Stimulated activated naive CD8-positive, alpha-beta T cell treated with anti-CD3 and anti-CD28 coated beads, Interleukin-15, amount 100 ng/mL, for 72 hours (primary cell): Measurements from ENCODE around the gene CDC37L1.
A peak's percentile ranks its signal among the peaks of the same experiment; 100 is the strongest.
"Not testable (repeated sequence)": the region's sequence is repeated elsewhere in the genome, so short reads cannot be mapped to it uniquely, and the experiment has no call there.

ENCODE experiments used
- ATAC-seq: fragments of 150-1000 bp; cut with Tn5 transposase; 2 replicates; pipeline ENCODE4 v1.10.0; 2021; ENCODE audit warnings: mild to moderate bottlenecking, moderate library complexity
- DNase-seq, 2 donors: peaks; one replicate each; pipeline ENCODE4 v3.0.0; 2021 to 2022
- H3K27ac Mint-ChIP-seq, 2 donors: one replicate each; pipeline ENCODE4 v1.8.0; 2022; ENCODE audit warnings: mild to moderate bottlenecking in 2 of 2, mixed read lengths in 2 of 2, moderate library complexity in 2 of 2
- H3K27me3 Mint-ChIP-seq: one replicate; pipeline ENCODE4 v1.8.0; 2022; ENCODE audit warnings: mixed read lengths
- H3K4me1 Mint-ChIP-seq: one replicate; pipeline ENCODE4 v1.8.0; 2022; ENCODE audit warnings: mild to moderate bottlenecking, mixed read lengths
- H3K4me3 Mint-ChIP-seq, 2 donors: one replicate each; pipeline ENCODE4 v1.8.0; 2022; ENCODE audit warnings: mild to moderate bottlenecking in 2 of 2, mixed read lengths in 2 of 2, moderate library complexity in 1 of 2
- H3K9me3 Mint-ChIP-seq, 2 donors: one replicate each; pipeline ENCODE4 v1.8.0; 2022; ENCODE audit warnings: mixed read lengths in 2 of 2

The CDC37L1 gene

DNA sequence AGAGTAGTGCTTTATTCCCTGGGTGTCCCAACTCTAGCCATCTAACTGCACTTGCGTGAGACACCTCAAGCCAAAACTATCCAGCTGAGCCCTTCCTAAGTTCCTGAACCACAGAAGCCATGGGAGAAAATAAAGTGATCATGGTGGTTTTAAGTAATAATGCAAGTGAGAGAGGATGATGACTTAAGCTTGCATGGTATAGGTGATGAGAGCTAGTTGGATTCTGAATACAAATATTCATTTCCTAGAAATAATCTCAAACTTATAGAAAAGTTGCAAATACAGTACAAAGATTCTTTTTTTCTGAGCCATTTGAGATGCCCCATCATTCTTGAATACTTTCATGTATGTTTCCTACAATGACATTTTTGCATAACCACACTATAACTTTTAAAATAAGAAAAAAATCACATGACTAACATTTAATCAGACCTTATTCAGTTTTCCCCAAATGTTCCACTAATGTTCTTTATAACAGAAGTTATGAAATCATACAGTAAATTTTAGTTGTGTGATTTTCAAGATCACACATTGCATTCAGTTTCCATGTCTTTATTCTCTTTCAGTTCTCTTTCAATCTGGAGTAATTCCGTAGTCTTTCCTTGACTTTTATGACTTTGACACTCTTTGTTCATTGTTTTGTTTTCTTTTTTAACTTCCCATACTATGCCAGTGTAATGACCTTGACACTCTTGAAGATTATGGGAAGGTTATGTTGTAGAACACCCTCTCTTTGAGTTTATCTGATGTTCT, 67.1 kb downstream of the CDC37L1 start:
- Mint-ChIP-seq H3K9me3 (peaks cover 5 to 7% of the 10 kb centered on the region in 2 donors), H3K27ac (no peak overlapping the region), H3K4me1 (peaks cover 31% of the 10 kb centered on the region), H3K27me3 (no peaks in the 10 kb centered on the region), H3K4me3 (no peak overlapping the region)
- DNase-seq, result no peak
- ATAC-seq, result peak; percentile 45

DNA sequence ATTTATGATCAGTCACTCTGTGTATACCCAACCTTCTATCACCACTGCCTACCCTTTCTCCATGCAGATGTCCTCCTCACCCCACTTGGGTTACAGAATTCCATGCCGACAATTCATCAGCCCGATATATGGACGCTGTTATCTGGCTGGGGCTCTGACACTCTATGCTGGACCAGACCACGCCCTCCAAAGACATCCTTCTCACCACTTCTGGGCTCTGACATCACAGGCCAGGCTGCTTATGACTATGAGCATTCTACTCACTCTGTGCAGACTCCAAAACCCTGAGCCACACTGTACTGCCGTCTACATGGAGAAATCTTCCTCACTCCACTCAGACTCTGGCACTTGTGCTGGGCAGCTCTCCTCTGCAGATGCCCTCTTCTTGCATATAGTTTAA, 69.2 kb downstream of the CDC37L1 start:
- H3K27me3 Mint-ChIP-seq, result no peaks in the 10 kb centered on the region
- H3K4me1 Mint-ChIP-seq, result peaks cover 23% of the 10 kb centered on the region
- peak; percentile 70 for ATAC-seq
- no peak overlapping the region for H3K4me3 Mint-ChIP-seq
- no peak for DNase-seq
- peaks cover 5 to 7% of the 10 kb centered on the region in 2 donors for H3K9me3 Mint-ChIP-seq
- H3K27ac Mint-ChIP-seq, result no peak overlapping the region

DNA sequence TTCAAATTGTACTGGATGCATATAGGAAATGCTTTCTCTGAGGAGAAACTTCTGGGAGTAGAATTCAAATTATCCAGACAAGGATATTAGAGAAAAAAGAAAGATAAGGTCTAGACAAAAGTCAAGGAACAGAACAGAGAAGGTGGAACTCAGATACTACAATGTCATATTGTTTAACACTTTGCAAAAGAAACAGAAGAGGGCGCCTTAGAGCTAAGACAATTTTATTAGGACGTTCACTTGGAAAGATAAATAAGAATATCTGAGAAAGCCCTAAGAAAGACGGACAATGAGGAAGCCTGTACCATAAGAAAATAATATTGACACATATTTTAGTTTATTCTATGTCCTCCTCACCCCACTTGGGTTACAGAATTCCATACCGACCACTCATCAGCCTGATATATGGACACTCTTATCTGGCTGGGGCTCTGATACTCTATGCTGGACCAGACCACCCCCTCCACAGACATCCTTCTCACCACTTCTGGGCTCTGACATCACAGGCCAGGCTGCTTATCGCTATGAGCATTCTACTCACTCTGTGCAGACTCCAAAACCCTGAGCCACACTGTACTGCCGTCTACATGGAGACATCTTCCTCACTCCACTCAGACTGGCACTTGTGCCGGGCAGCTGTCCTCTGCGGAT, 70.8 kb downstream of the CDC37L1 start:
- H3K4me1 Mint-ChIP-seq, result peaks cover 23% of the 10 kb centered on the region
- DNase-seq (no peak), ATAC-seq (no peak)
- no peak overlapping the region for H3K27ac Mint-ChIP-seq
- H3K9me3 Mint-ChIP-seq, result no peaks in the 10 kb centered on the region
- H3K27me3 Mint-ChIP-seq, result no peaks in the 10 kb centered on the region
- H3K4me3 Mint-ChIP-seq, result no peak overlapping the region

DNA sequence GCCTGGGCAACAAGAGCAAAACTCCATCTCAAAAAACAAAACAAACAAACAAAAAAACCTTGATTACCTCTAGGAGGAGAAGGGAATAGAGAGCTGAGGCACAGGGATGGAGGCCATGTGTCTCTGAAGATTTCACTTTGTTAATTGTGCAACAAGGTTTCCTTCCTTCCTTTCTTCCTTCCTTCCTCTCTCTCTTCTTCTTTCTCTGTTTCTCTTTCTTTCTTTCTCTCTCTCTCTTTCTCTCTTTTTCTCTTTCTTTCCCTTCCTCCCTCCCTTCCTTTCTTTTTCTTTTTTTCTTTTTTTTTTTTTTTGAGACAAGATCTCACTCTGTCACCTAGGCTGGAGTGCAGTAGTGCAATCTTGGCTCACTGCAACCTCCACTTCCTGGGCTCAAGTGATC, 75.2 kb downstream of the CDC37L1 start:
- not testable (repeated sequence) for H3K27me3 Mint-ChIP-seq, H3K4me1 Mint-ChIP-seq, H3K4me3 Mint-ChIP-seq, H3K27ac Mint-ChIP-seq, H3K9me3 Mint-ChIP-seq, ATAC-seq, DNase-seq

DNA sequence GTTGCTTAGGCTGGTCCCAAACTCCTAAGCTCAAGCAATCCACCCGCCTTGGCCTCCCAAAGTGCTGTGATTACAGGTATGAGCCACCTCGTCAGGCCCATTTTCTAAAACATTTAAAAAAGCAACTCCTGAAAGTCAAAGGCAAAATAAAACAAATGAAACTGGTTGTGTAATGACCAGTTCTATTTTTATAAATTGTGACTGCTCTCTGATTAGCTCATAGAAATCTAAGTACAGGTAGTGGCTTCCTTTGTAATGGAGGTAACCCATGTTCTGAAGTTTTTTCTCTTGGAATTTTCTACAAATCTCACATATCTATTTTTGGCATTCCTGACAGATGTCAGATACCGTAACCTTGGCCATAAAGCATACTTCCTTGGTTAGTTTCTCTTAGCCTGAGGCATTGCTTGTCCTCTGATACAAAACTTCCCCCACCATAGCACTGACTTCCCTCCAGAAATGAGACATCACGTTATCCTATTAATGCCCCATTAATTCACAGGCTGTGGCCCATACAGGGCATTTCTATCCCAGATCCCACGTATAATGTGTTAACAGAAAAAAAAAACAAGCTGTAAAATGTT, 75.7 kb downstream of the CDC37L1 start:
- Mint-ChIP-seq H3K27me3 (no peaks in the 10 kb centered on the region), H3K4me3 (no peak overlapping the region), H3K9me3 (no peaks in the 10 kb centered on the region), H3K27ac (no peak overlapping the region), H3K4me1 (peaks cover 6% of the 10 kb centered on the region)
- no peak for ATAC-seq
- DNase-seq, result no peak

DNA sequence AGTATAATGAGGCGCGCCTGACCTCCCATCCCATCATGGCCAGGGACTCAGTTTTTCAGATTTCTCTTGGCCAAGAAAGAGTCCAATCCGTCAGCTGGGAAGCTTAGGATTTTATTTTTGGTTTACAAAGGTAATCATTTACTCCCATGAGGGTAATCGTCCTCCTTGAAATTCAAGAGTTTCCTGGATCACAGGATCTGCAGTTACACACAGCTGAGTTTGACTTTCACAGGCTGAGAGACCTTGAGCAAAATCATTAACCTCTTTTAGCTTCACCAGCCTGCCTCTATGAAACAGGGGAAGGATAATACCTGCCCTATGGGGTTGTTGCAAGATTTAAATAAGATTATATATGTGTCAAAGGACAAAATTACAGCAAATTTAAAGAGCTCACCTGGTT, 77.1 kb downstream of the CDC37L1 start:
- peaks cover 6% of the 10 kb centered on the region for H3K4me1 Mint-ChIP-seq
- ATAC-seq (no peak), DNase-seq (no peak)
- H3K4me3 Mint-ChIP-seq, result no peak overlapping the region
- H3K27me3 Mint-ChIP-seq, result peaks cover 4% of the 10 kb centered on the region
- no peak overlapping the region for H3K27ac Mint-ChIP-seq
- H3K9me3 Mint-ChIP-seq, result no peaks in the 10 kb centered on the region
